GM12865 (cell line): ENCODE data around the gene CELF2.

Experiments
- DNase-seq: peaks from one replicate; pipeline ENCODE4 v3.0.0; 2010; ENCODE audit warnings: low read depth
- H3K4me3 ChIP-seq: 2 replicates; pipeline ENCODE4 v1.5.1; 2011; ENCODE audit warnings: mild to moderate bottlenecking, low read depth, low read length, control low read depth
- CTCF ChIP-seq: IDR thresholded peaks from 2 replicates; pipeline ENCODE4 v1.5.1; 2011; ENCODE audit warnings: low read length, control low read depth, low read depth, inconsistent platforms; ENCODE audit not compliant: insufficient read depth; ENCODE audit errors: missing control alignments

The CELF2 gene

DNA sequence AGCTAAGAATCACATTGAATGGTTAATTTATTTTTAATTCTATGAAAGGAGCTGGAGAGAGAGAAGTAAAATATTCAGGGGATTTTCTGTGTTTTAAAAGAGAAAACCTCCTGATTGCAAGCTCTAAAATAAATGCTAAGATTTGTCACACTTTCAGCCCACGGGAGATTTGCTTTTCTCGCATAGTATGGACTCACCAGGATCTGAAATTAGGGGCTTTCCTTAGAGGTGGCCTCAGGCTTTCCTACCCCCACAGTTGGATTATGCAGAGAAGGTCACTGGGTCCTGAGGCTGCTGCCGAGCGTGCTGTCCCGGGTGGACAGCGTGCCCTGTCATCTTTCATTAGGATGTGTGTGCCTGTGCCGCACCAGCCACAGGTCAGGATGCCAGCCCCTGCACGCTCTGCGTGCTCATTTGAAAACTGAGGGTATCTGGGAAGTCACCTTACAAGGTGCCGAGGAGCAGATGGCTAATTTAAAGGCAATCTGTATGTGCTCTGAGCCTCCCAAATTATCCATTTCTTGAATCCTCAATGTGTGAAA is 258.8 kb downstream of the CELF2 start:
- DNase-seq: no peak
- TF ChIP-seq CTCF: no peak
- no peak overlapping the region for H3K4me3 ChIP-seq

- no peak overlapping the region for H3K4me3 ChIP-seq
- DNase-seq: no peak
- TF ChIP-seq CTCF: no peak
Observed at GRCh38 chr10:11279314-11279713, 261.6 kb downstream of the CELF2 start.

DNA sequence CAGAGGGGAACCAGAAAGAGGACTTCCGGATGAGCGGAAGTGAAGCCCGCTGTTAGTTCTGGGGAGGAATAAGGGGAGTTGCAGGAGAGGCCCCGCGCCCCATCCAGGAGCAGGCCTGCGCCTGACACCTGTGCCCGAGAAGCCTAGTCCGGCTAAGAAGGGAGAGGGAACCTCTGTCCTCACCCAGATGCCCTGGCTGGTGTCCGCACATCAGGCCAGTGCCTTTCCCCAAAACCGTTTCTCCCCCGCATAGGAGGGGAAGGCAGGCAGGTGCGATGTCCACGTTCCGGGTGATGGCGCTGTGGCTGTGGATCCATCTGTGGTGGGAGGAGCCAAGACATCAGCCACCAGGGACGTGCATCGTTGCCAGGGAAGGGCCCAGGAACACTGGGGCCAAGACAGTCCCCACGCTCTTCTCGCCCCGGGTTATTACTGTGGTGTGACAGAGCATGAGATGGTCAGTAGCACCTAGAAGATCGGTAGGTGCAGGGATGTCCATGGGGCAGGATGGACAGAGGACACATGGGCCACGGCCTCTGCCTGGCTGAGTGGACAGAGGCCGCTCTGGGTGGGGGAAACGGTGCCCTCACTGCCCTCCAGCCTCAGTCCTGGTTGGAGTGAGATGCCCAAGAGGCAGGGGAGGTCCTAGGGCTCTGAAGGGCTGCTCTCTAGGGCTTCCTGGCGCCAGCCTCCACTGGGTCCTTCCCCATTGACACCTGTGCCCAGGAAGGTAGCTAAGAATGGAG is 262.7 kb downstream of the CELF2 start:
- DNase-seq: no peak
- H3K4me3 ChIP-seq: no peak overlapping the region

DNA sequence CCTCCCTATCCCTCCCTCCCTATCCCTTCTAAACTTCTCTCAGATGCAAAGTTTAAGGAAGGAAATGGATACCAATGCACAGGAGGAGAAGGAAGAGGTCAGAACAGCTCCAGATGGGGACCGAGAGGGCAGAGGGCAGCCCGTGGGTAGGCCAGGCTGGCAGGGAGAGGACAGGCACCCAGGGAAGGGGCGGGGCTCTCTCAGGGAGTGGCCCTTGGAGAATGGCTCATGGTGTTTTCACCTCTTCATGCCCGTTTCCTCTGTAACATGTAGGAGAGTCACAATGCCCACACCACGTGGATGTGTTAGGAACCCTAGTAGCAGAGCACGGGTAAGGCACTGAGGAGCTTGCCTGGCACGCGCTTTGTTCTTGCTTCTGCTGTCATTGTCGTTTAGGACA is 264.5 kb downstream of the CELF2 start:
- H3K4me3 ChIP-seq: no peak overlapping the region

More for the DNA sequence above, 262.7 kb downstream of the CELF2 start:
- TF ChIP-seq CTCF: no peak

GRCh38 chr10:11282661-11283060 is 265.0 kb downstream of the CELF2 start:
- no peak overlapping the region for H3K4me3 ChIP-seq
- TF ChIP-seq CTCF: no peak
- DNase-seq: no peak

More for the DNA sequence above, 264.5 kb downstream of the CELF2 start:
- TF ChIP-seq CTCF: no peak
- no peak for DNase-seq

- no peak for DNase-seq
- H3K4me3 ChIP-seq: no peak overlapping the region
- TF ChIP-seq CTCF: no peak
Observed at GRCh38 chr10:11284291-11285085, 266.8 kb downstream of the CELF2 start.
